GM23338 (cell line): Measurements from ENCODE around the gene INS. TPM values are rescaled to one million over a fixed set of nuclear protein-coding genes. Genes with fewer than 3 reads are reported as not detected.

Experiments used
- ATAC-seq: fragments of 200-7000 bp; cut with Tn5 transposase; 3 replicates; pipeline ENCODE4 v1.9.1; 2020
- DNase-seq: peaks from one replicate; pipeline ENCODE4 v3.0.0-alpha.2; 2015; ENCODE audit warnings: low spot score
- H2AFZ ChIP-seq: fragments of 200-600 bp; sonication (generic); 2 replicates; pipeline ENCODE4 v1.8.0; 2016; ENCODE audit warnings: antibody characterized with exemption, mild to moderate bottlenecking, moderate library complexity
- H3F3A ChIP-seq: fragments of 200-600 bp; sonication (generic); replicated peaks from 2 replicates; pipeline ENCODE4 v1.8.0; 2017; ENCODE audit warnings: antibody characterized with exemption, mixed run types, low read depth
- H3K27ac ChIP-seq: fragments of 200-600 bp; sonication (generic); 2 replicates; pipeline ENCODE4 v1.6.1; 2016; ENCODE audit warnings: low read depth
- H3K27me3 ChIP-seq: fragments of 200-600 bp; sonication (generic); 2 replicates; pipeline ENCODE4 v1.8.0; 2016; ENCODE audit warnings: mild to moderate bottlenecking, mixed run types, moderate library complexity; ENCODE audit not compliant: insufficient read depth
- H3K36me3 ChIP-seq: fragments of 200-600 bp; sonication (generic); 2 replicates; pipeline ENCODE4 v1.8.0; 2016; ENCODE audit warnings: mild to moderate bottlenecking; ENCODE audit not compliant: insufficient read depth
- H3K4me1 ChIP-seq: fragments of 200-600 bp; sonication (generic); 2 replicates; pipeline ENCODE4 v1.8.0; 2016; ENCODE audit warnings: mild to moderate bottlenecking, moderate library complexity; ENCODE audit not compliant: insufficient read depth
- H3K4me2 ChIP-seq: fragments of 200-600 bp; sonication (generic); 2 replicates; pipeline ENCODE4 v1.7.1; 2017; ENCODE audit warnings: mixed run types
- H3K4me3 ChIP-seq: fragments of 200-600 bp; sonication (generic); 2 replicates; pipeline ENCODE4 v1.6.1; 2016; ENCODE audit warnings: mixed run types
- H3K79me2 ChIP-seq: fragments of 200-600 bp; sonication (generic); replicated peaks from 2 replicates; pipeline ENCODE4 v1.8.0; 2017; ENCODE audit warnings: mild to moderate bottlenecking; ENCODE audit not compliant: insufficient read depth
- H3K9me2 ChIP-seq: fragments of 200-600 bp; sonication (generic); 2 replicates; pipeline ENCODE4 v1.8.0; 2017; ENCODE audit not compliant: insufficient read depth
- H4K20me1 ChIP-seq: fragments of 200-600 bp; sonication (generic); replicated peaks from 2 replicates; pipeline ENCODE4 v1.8.0; 2017; ENCODE audit warnings: mild to moderate bottlenecking; ENCODE audit not compliant: insufficient read depth
- H3K27ac Mint-ChIP-seq: 2 replicates; pipeline ENCODE4 v1.8.0; 2020; ENCODE audit warnings: inconsistent platforms, mild to moderate bottlenecking, moderate library complexity, mixed read lengths
- H3K27me3 Mint-ChIP-seq: 3 replicates; pipeline ENCODE4 v1.8.0; 2022; ENCODE audit warnings: low read depth, mild to moderate bottlenecking, moderate library complexity, mixed read lengths, inconsistent platforms; ENCODE audit not compliant: insufficient read depth, poor library complexity
- H3K36me3 Mint-ChIP-seq: 3 replicates; pipeline ENCODE4 v1.8.0; 2021; ENCODE audit warnings: low read depth, mild to moderate bottlenecking, inconsistent platforms, moderate library complexity, mixed read lengths
- H3K4me1 Mint-ChIP-seq: 3 replicates; pipeline ENCODE4 v1.8.0; 2020; ENCODE audit warnings: mild to moderate bottlenecking, inconsistent platforms, mixed read lengths
- H3K4me3 Mint-ChIP-seq: 3 replicates; pipeline ENCODE4 v1.8.0; 2021; ENCODE audit warnings: moderate library complexity, mild to moderate bottlenecking, inconsistent platforms, mixed read lengths
- H3K9me3 Mint-ChIP-seq: 3 replicates; pipeline ENCODE4 v1.8.0; 2020; ENCODE audit warnings: moderate library complexity, mild to moderate bottlenecking, inconsistent platforms, mixed read lengths
- CREB1 ChIP-seq: fragments of 250-450 bp; sonication (Bioruptor Pico); IDR thresholded peaks from 2 replicates; pipeline ENCODE4 v1.5.0; 2020; ENCODE audit warnings: low read depth, mild to moderate bottlenecking, moderate library complexity
- CTCF ChIP-seq, 2 experiments: fragments of 200-600 bp in 1 of 2; sonication (generic) in 1 of 2; conservative IDR thresholded peaks; 2 replicates each; pipeline versions ENCODE4 v1.5.1 to v1.6.1; 2016 to 2017; ENCODE audit warnings: antibody characterized with exemption in 2 of 2, low read depth in 2 of 2, mild to moderate bottlenecking in 2 of 2, moderate library complexity in 1 of 2
- EZH2 ChIP-seq: fragments of 200-600 bp; sonication (generic); IDR thresholded peaks from one replicate; pipeline ENCODE4 v1.8.0; 2017; ENCODE audit warnings: antibody characterized with exemption, mild to moderate bottlenecking, low read depth; ENCODE audit not compliant: unreplicated experiment
- JUNB ChIP-seq: IDR thresholded peaks from one replicate; pipeline ENCODE4 v1.6.1; 2016; ENCODE audit warnings: antibody characterized with exemption; ENCODE audit not compliant: unreplicated experiment
- ZNF114 ChIP-seq: fragments of 250-450 bp; sonication (Bioruptor Pico); IDR thresholded peaks from 2 replicates; pipeline ENCODE4 v1.5.0; 2020; ENCODE audit warnings: mild to moderate bottlenecking, moderate library complexity
- ZNF331 ChIP-seq: fragments of 250-450 bp; sonication (Bioruptor Pico); IDR thresholded peaks from 2 replicates; pipeline ENCODE4 v1.5.0; 2020; ENCODE audit warnings: low read depth, mild to moderate bottlenecking, moderate library complexity
- ZNF462 ChIP-seq: fragments of 250-450 bp; sonication (Bioruptor Pico); IDR thresholded peaks from 2 replicates; pipeline ENCODE4 v1.5.0; 2020; ENCODE audit warnings: mild to moderate bottlenecking, moderate library complexity
- polyA plus RNA-seq: library from polyadenylated mRNA; unstranded; fragments of >200 nt; fragmentation: Nextera tagmentation; extraction: Ambion mirVana; gene quantifications from 2 replicates; pipeline ENCODE4 v1.2.1, GENCODE V29; 2016
- total RNA-seq: library from RNA; depleted of rRNA; stranded (reverse); fragments of >200 nt; shearing (Covaris generic); gene quantifications from 2 replicates; pipeline ENCODE4 v1.2.3, GENCODE V29; 2014

INS gene
- total and polyA plus RNA-seq, 2 experiments from 2014 or later: not detected

- H3F3A ChIP-seq: no peaks in the 10 kb centered on the region
- peaks cover 3% of the 10 kb centered on the region; the same call in 2 of the 3 replicates for H3K9me3 Mint-ChIP-seq
- no peaks in the 10 kb centered on the region for H3K36me3 ChIP-seq
- no peaks in the 10 kb centered on the region for H3K4me1 ChIP-seq
- ATAC-seq (no peak), DNase-seq (no peak)
- no peak overlapping the region for H3K27ac Mint-ChIP-seq
- TF ChIP-seq CREB1 (CRISPR knock-in tag) (no peak), JUNB (no peak), CTCF (conservative IDR thresholded peaks at IDR 0.05; ENCODE audit: low read depth in 2 of 2) (no peak), EZH2 (no peak), ZNF462 (no peak), ZNF331 (CRISPR knock-in tag) (no peak), ZNF114 (CRISPR knock-in tag) (no peak)
- no peaks in the 10 kb centered on the region for H3K9me2 ChIP-seq
- no peak overlapping the region for H3K4me2 ChIP-seq
- no peaks in the 10 kb centered on the region for H3K27me3 ChIP-seq
- no peaks in the 10 kb centered on the region for H3K4me1 Mint-ChIP-seq
- H4K20me1 ChIP-seq: no peaks in the 10 kb centered on the region
- no peaks in the 10 kb centered on the region for H3K36me3 Mint-ChIP-seq
- H3K79me2 ChIP-seq: no peaks in the 10 kb centered on the region
- peaks cover 14% of the 10 kb centered on the region for H3K27me3 Mint-ChIP-seq
- H3K4me3 ChIP-seq: no peak overlapping the region
- no peak overlapping the region for H3K27ac ChIP-seq
- H2AFZ ChIP-seq: no peak overlapping the region
- H3K4me3 Mint-ChIP-seq: no peak overlapping the region
These were observed 45.1 kb upstream of the INS start for GRCh38 chr11:2205981-2206690.
